ENCODE results near the gene BMP8B.
A peak's percentile ranks its signal among the peaks of the same experiment; 100 is the strongest.
"Not testable (repeated sequence)": the region's sequence is repeated elsewhere in the genome, so short reads cannot be mapped to it uniquely, and the experiment has no call there.

The BMP8B gene

GRCh38 chr1:39788758-39789570 is at the start of gene BMP8B:
Gene BMP8B (minus strand): TSS chr1:39788865. CDS start chr1:39788485, 380 bp downstream.
- DNase-seq, result peak; percentile 12

GRCh38 chr1:39836595-39837110 is 48.0 kb upstream of the BMP8B start:
- DNase-seq, result no peak

- DNase-seq, result no peak
Measured at GRCh38 chr1:39835935-39836594, 47.4 kb upstream of the BMP8B start.

- no peak for DNase-seq
Measured at GRCh38 chr1:39835110-39835509, 46.4 kb upstream of the BMP8B start.

GRCh38 chr1:39833621-39834385 is 45.1 kb upstream of the BMP8B start:
- DNase-seq, result no peak

- DNase-seq, result no peak
Measured at GRCh38 chr1:39833121-39833520, 44.5 kb upstream of the BMP8B start.

GRCh38 chr1:39832294-39832693 is 43.6 kb upstream of the BMP8B start:
- DNase-seq, result no peak

- no peak for DNase-seq
Measured at GRCh38 chr1:39829791-39830533, 41.3 kb upstream of the BMP8B start.

GRCh38 chr1:39828734-39829133 is 40.1 kb upstream of the BMP8B start:
- no peak for DNase-seq

- not testable (repeated sequence) for DNase-seq
Measured at GRCh38 chr1:39828255-39828654, 39.6 kb upstream of the BMP8B start.

GRCh38 chr1:39827201-39827600 is 38.5 kb upstream of the BMP8B start:
- no peak for DNase-seq

GRCh38 chr1:39826583-39826982 is 37.9 kb upstream of the BMP8B start:
- no peak for DNase-seq

- DNase-seq, result no peak
Measured at GRCh38 chr1:39825432-39825941, 36.8 kb upstream of the BMP8B start.

- not testable (repeated sequence) for DNase-seq
Measured at GRCh38 chr1:39823450-39823849, 34.8 kb upstream of the BMP8B start.

GRCh38 chr1:39822146-39822545 is 33.5 kb upstream of the BMP8B start:
- no peak for DNase-seq

- no peak for DNase-seq
Measured at GRCh38 chr1:39819091-39819812, 30.6 kb upstream of the BMP8B start.

- DNase-seq, result no peak
Measured at GRCh38 chr1:39818482-39818881, 29.8 kb upstream of the BMP8B start.

- peak; percentile 75 for DNase-seq
Measured at GRCh38 chr1:39817091-39817932, 28.6 kb upstream of the BMP8B start.

GRCh38 chr1:39816415-39817090 is 27.9 kb upstream of the BMP8B start:
- no peak for DNase-seq

GRCh38 chr1:39812913-39813312 is 24.2 kb upstream of the BMP8B start:
- DNase-seq, result no peak

All from SHP77 treated with DMSO at 0.1 percent for 48 hours (cell line).